GM12878 (cell line): ENCODE data around the gene OGFOD3. TPM values are rescaled to one million over a fixed set of nuclear protein-coding genes. Genes with fewer than 3 reads are reported as not detected.

ENCODE experiments used
- ATAC-seq: fragments of 200-7000 bp; cut with Tn5 transposase; 3 replicates; pipeline ENCODE4 v1.9.1; 2020; ENCODE audit warnings: mild to moderate bottlenecking, moderate library complexity
- BruUV-seq: library from RNA; stranded (reverse); fragments of 400-500 nt; replicated peaks from 2 replicates; lab custom pipeline; 2021; lab: Mats Ljungman, UMichigan
- CTCF ChIA-PET: fragments of 300-600 bp; sonication (Branson Sonifier 250); formaldehyde crosslinking; extraction: SDS; loops from one replicate; lab custom pipeline; 2021; ENCODE audit warnings: inconsistent platforms; lab: Yijun Ruan, JAX
- POLR2A ChIA-PET: fragments of 350-600 bp; formaldehyde crosslinking; extraction: SDS; loops from one replicate; lab custom pipeline; 2021; ENCODE audit warnings: inconsistent platforms; lab: Charles Lee
- RAD21 ChIA-PET: fragments of 300-600 bp; sonication (Branson Sonifier 250); formaldehyde crosslinking; loops from one replicate; lab custom pipeline; 2023; ENCODE audit warnings: antibody characterized with exemption; ENCODE audit not compliant: unreplicated experiment; lab: Charles Lee
- SMC1A ChIA-PET: fragments of 300-600 bp; sonication (Branson Sonifier 250); formaldehyde crosslinking; loops from one replicate; lab custom pipeline; 2023; ENCODE audit not compliant: unreplicated experiment, uncharacterized antibody; lab: Charles Lee
- DNase-seq: peaks from one replicate; pipeline ENCODE4 v3.0.0-alpha.2; 2011; ENCODE audit warnings: low read depth, low spot score
- FAIRE-seq: peaks from 3 replicates; lab custom pipeline; 2011; peaks lifted over from hg19 to GRCh38; lab: Jason Lieb, UNC
- H2AFZ ChIP-seq: 2 replicates; pipeline ENCODE4 v1.6.0; 2011; ENCODE audit warnings: low read depth, low read length, control low read depth; ENCODE audit not compliant: control insufficient read depth
- H3K27ac ChIP-seq: 2 replicates; pipeline ENCODE4 v1.5.1; 2011; ENCODE audit warnings: control low read depth; ENCODE audit not compliant: control insufficient read depth, insufficient read depth
- H3K27me3 ChIP-seq, 2 experiments: replicated peaks in 1 of 2; 2 replicates each; pipeline versions ENCODE4 v1.6.0 to v1.6.1; 2011; ENCODE audit warnings: low read length in 1 of 2; ENCODE audit not compliant: control insufficient read depth in 2 of 2, insufficient read depth in 2 of 2
- H3K36me3 ChIP-seq, 2 experiments: 2 replicates each; pipeline ENCODE4 v1.5.1; 2011; ENCODE audit warnings: low read length in 1 of 2; ENCODE audit not compliant: control insufficient read depth in 2 of 2, insufficient read depth in 2 of 2
- H3K4me1 ChIP-seq: 2 replicates; pipeline ENCODE4 v1.6.1; 2011; ENCODE audit warnings: mild to moderate bottlenecking, low read length, moderate library complexity, mixed read lengths; ENCODE audit not compliant: control insufficient read depth, insufficient read depth
- H3K4me2 ChIP-seq: 2 replicates; pipeline ENCODE4 v1.6.0; 2011; ENCODE audit warnings: control low read depth; ENCODE audit not compliant: control insufficient read depth, insufficient read depth
- H3K4me3 ChIP-seq: fragments of 200-600 bp; sonication (generic); 2 replicates; pipeline ENCODE4 v1.5.1; 2016
- H3K79me2 ChIP-seq: 2 replicates; pipeline ENCODE4 v1.6.0; 2011; ENCODE audit warnings: low read length; ENCODE audit not compliant: control insufficient read depth, insufficient read depth
- H3K9ac ChIP-seq: 2 replicates; pipeline ENCODE4 v1.8.0; 2011; ENCODE audit warnings: low read length, control low read depth, mixed read lengths; ENCODE audit not compliant: control insufficient read depth, insufficient read depth
- H3K9me3 ChIP-seq: replicated peaks from 3 replicates; pipeline ENCODE4 v1.5.1; 2011; ENCODE audit warnings: mild to moderate bottlenecking, low read length; ENCODE audit not compliant: control insufficient read depth, insufficient read depth
- H4K20me1 ChIP-seq: 2 replicates; pipeline ENCODE4 v1.6.0; 2011; ENCODE audit not compliant: control insufficient read depth, insufficient read depth
- CEBPB ChIP-seq, 2 experiments: fragments of 150-350 bp in 1 of 2; IDR thresholded peaks; 2 replicates each; pipeline ENCODE4 v1.6.1; 2012 to 2014; ENCODE audit warnings: low read depth in 2 of 2, low read length in 2 of 2, borderline replicate concordance in 1 of 2, inconsistent platforms in 1 of 2
- CEBPZ ChIP-seq: fragments of 150-350 bp; IDR thresholded peaks from 2 replicates; pipeline ENCODE4 v1.6.1; 2016; ENCODE audit warnings: low read depth, low read length
- ESRRA ChIP-seq: IDR thresholded peaks from 2 replicates; pipeline ENCODE4 v1.6.1; 2012; ENCODE audit warnings: mild to moderate bottlenecking, low read length, improper control_type of control experiment
- GATAD2B ChIP-seq: fragments of 450-650 bp; conservative IDR thresholded peaks from 2 replicates; pipeline ENCODE4 v1.6.1; 2017; ENCODE audit warnings: low read depth, mild to moderate bottlenecking, moderate library complexity
- IKZF1 ChIP-seq: fragments of 450-650 bp; conservative IDR thresholded peaks from 2 replicates; pipeline ENCODE4 v1.6.1; 2017; ENCODE audit warnings: antibody characterized with exemption, mild to moderate bottlenecking
- NFIC ChIP-seq: IDR thresholded peaks from 2 replicates; pipeline ENCODE4 v1.6.1; 2012; ENCODE audit warnings: low read depth, mild to moderate bottlenecking, inconsistent platforms, low read length, moderate library complexity
- NFXL1 ChIP-seq: fragments of 450-650 bp; IDR thresholded peaks from 2 replicates; pipeline ENCODE4 v1.6.1; 2017; ENCODE audit warnings: antibody characterized with exemption, mild to moderate bottlenecking, borderline replicate concordance
- RUNX3 ChIP-seq: IDR thresholded peaks from 2 replicates; pipeline ENCODE4 v1.6.1; 2012; ENCODE audit warnings: low read length, inconsistent platforms
- STAT1 ChIP-seq: fragments of 450-650 bp; conservative IDR thresholded peaks from 2 replicates; pipeline ENCODE4 v1.6.1; 2014; ENCODE audit warnings: antibody characterized with exemption, mild to moderate bottlenecking
- STAT3 ChIP-seq: IDR thresholded peaks from 2 replicates; pipeline ENCODE4 v1.6.1; 2011; ENCODE audit warnings: low read depth, low read length, improper control_type of control experiment
- TCF3 ChIP-seq: IDR thresholded peaks from 2 replicates; pipeline ENCODE4 v1.6.1; 2012; ENCODE audit warnings: low read depth, mild to moderate bottlenecking, low read length, borderline replicate concordance; ENCODE audit not compliant: insufficient read depth
- USF2 ChIP-seq: IDR thresholded peaks from 2 replicates; pipeline ENCODE4 v1.6.1; 2011; ENCODE audit warnings: low read depth, low read length, improper control_type of control experiment, borderline replicate concordance
- WGBS: methylation state at CpG from one replicate; pipeline ENCODE4 v1.1.6; 2016; ENCODE audit warnings: low lambda C conversion rate; ENCODE audit not compliant: insufficient replicate concordance, insufficient coverage; ENCODE audit errors: missing lambda C conversion rate; 5-methylcytosine and 5-hydroxymethylcytosine counted together
- in situ Hi-C: fragments of 300-500 bp; cut with MboI; formaldehyde crosslinking; loops from 9 replicates; pipeline ENCODE4 v1.14.3; 2018; ENCODE audit warnings: mixed read lengths
- intact Hi-C: fragments of 100-400 bp; cut with micrococcal nuclease; formaldehyde crosslinking; loops from one replicate; pipeline ENCODE4 v1.14.2; 2022; ENCODE audit not compliant: unreplicated experiment
- polyA plus RNA-seq, 11 experiments: library from polyadenylated mRNA; depleted of rRNA in 4 of 11; unstranded in 6 of 11; stranded (reverse) in 5 of 11; fragments of >200 nt; fragmentation: Nextera tagmentation in 4 of 11; fragmentation: Illumina TruSeq in 1 of 11; extraction: Ambion mirVana in 4 of 11; extraction: Trizol in 1 of 11; gene quantifications; 1 replicate in 1 of 11; 2 replicates in 10 of 11; pipeline versions ENCODE4 v1.2.1 to v1.2.3, GENCODE V29; 2011 to 2016; ENCODE audit warnings: inconsistent platforms in 2 of 11, missing spikeins in 2 of 11, low read depth in 1 of 11
- total RNA-seq, 4 experiments: library from RNA; depleted of rRNA in 3 of 4; stranded (reverse); fragments of >200 nt in 3 of 4; fragmentation: Illumina TruSeq in 1 of 4; extraction: Trizol in 1 of 4; gene quantifications; 2 replicates each; pipeline versions ENCODE4 v1.2.1 to v1.2.3, GENCODE V29; 2013 to 2021

OGFOD3 gene
- total and polyA plus RNA-seq, 10 of the 15 experiments (the other 5 are each of a cell fraction or from before 2014, with no cell fraction given) = 0.48 to 28.4 (median 18.3) TPM

- intact Hi-C loops = no loop called here
- TF ChIP-seq IKZF1 = no peak
- no peak for TF ChIP-seq GATAD2B
- ChIA-PET RAD21 (interaction anchor here (1.0 kb wide), 1 partner anchor 23 kb away, joined by 5 read pairs; no protein-coding TSS in a partner anchor), POLR2A (no interaction called here), CTCF (no interaction called here), SMC1A (no interaction called here)
- no TSS peak for BruUV-seq
- H3K27ac ChIP-seq = no peak overlapping the region
- no peaks in the 10 kb centered on the region for H3K79me2 ChIP-seq
- H3K4me1 ChIP-seq = peaks cover 6% of the 10 kb centered on the region
- no peak overlapping the region for H3K9ac ChIP-seq
- FAIRE-seq (no peak), ATAC-seq (no peak; the same call in 2 of the 3 replicates), DNase-seq (no peak)
- H3K4me3 ChIP-seq = no peak overlapping the region
- in situ Hi-C loops = no loop called here
- H3K4me2 ChIP-seq = no peak overlapping the region
- no peaks in the 10 kb centered on the region for H4K20me1 ChIP-seq
- peaks cover 0 to 4% of the 10 kb centered on the region in 2 experiments; a peak in 2 of 4 replicates for H3K27me3 ChIP-seq
- H3K36me3 ChIP-seq = no peaks in the 10 kb centered on the region
- 46% methylated on average over 13 of the region's 16 CpGs for WGBS
- H2AFZ ChIP-seq = no peak overlapping the region
- H3K9me3 ChIP-seq = no peaks in the 10 kb centered on the region
These were observed 42.2 kb downstream of the OGFOD3 start for GRCh38 chr17:82376042-82376730.

DNA sequence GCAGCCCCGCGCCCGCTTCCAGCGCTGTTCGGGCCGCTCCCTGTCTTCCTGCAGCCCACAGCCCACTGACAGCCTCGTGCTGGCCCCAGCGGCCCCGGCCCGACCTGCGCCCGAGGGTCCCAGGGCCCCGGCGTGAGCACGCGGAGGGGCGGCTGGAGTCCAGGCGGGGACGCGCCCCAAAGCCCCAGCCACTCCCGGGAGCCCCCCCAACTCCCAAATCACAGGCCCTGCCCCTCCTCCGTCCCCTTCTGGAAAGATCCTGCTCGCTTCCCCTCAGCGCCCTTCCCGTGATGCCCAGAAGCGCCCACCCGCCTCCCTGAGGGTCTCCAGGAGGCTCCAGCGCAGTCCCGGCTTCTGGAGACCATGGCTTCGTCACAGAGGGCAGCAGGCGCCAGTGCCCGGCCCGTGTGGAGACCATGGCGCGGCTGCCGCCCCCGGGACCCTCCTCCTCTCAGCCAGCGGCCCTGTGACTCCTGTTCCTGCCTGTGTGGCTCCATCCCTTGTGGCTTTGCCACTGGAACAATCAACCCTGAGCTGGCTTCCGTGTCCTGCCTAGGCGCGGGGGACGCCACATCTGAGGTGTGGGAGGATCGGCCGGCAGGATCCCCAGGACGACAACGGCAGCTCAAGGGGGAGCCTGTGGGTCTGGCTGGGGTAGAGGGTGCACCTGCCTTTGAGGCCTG is 42.9 kb downstream of the OGFOD3 start:
- H3K79me2 ChIP-seq = no peaks in the 10 kb centered on the region
- in situ Hi-C loops (no loop called here), intact Hi-C loops (no loop called here)
- no peak overlapping the region for H3K9ac ChIP-seq
- no peaks in the 10 kb centered on the region for H3K9me3 ChIP-seq
- H2AFZ ChIP-seq = no peak overlapping the region
- H3K4me3 ChIP-seq = no peak overlapping the region
- CTCF ChIA-PET = no interaction called here
- DNase-seq = no peak
- H4K20me1 ChIP-seq = no peaks in the 10 kb centered on the region
- POLR2A ChIA-PET = no interaction called here
- H3K4me1 ChIP-seq = peaks cover 12% of the 10 kb centered on the region
- BruUV-seq = no TSS peak
- WGBS = 70% methylated on average over 42 of the region's 46 CpGs
- no peak for FAIRE-seq
- H3K4me2 ChIP-seq = no peak overlapping the region
- SMC1A ChIA-PET = no interaction called here
- ATAC-seq = no peak
- RAD21 ChIA-PET = interaction anchor here (1.0 kb wide), 1 partner anchor 23 kb away, joined by 5 read pairs; no protein-coding TSS in a partner anchor
- peaks cover 0 to 4% of the 10 kb centered on the region in 2 experiments; a peak in 2 of 4 replicates for H3K27me3 ChIP-seq
- no peak overlapping the region for H3K27ac ChIP-seq
- H3K36me3 ChIP-seq = no peaks in the 10 kb centered on the region
- TF ChIP-seq STAT1 = no peak
- no peak for TF ChIP-seq TCF3
- no peak for TF ChIP-seq NFIC
- TF ChIP-seq NFXL1 = no peak
- TF ChIP-seq RUNX3 = no peak
- TF ChIP-seq ESRRA = no peak
- TF ChIP-seq CEBPZ = no peak
- TF ChIP-seq USF2 = no peak
- no peak for TF ChIP-seq STAT3
- TF ChIP-seq CEBPB (IDR thresholded peaks at IDR 0.05; ENCODE audit: borderline replicate concordance in 1 of 2, low read depth in 2 of 2, low read length in 2 of 2) = no peak
